Activated CD4-positive, alpha-beta T cell treated with anti-CD3 and anti-CD28 coated beads for 36 hours (primary cell): ENCODE data around the gene KIF25. TPM values are rescaled to one million over a fixed set of nuclear protein-coding genes. Genes with fewer than 3 reads are reported as not detected.
"Not testable (repeated sequence)": the region's sequence is repeated elsewhere in the genome, so short reads cannot be mapped to it uniquely, and the experiment has no call there.

Experiments
- ATAC-seq: fragments of 200-7000 bp; cut with Tn5 transposase; one replicate; pipeline ENCODE4 v1.10.0; 2021; ENCODE audit warnings: mild to moderate bottlenecking, moderate library complexity
- CTCF ChIA-PET: fragments of 350-600 bp; sonication (Branson Sonifier 250); formaldehyde crosslinking; loops from one replicate; lab custom pipeline; 2021; ENCODE audit warnings: antibody characterized with exemption; lab: Charles Lee
- POLR2A ChIA-PET: fragments of 350-600 bp; sonication (Branson Sonifier 250); formaldehyde crosslinking; loops from one replicate; lab custom pipeline; 2021; ENCODE audit warnings: antibody characterized with exemption, inconsistent platforms; lab: Charles Lee
- DNase-seq: peaks from one replicate; pipeline ENCODE4 v3.0.0-alpha.2; 2020
- H3K27ac Mint-ChIP-seq: one replicate; pipeline ENCODE4 v1.8.0; 2021; ENCODE audit warnings: mixed read lengths
- H3K27me3 Mint-ChIP-seq: one replicate; pipeline ENCODE4 v1.8.0; 2021; ENCODE audit warnings: mixed read lengths
- H3K36me3 Mint-ChIP-seq: one replicate; pipeline ENCODE4 v1.8.0; 2021; ENCODE audit warnings: low read depth, mixed read lengths
- H3K4me1 Mint-ChIP-seq: one replicate; pipeline ENCODE4 v1.8.0; 2021; ENCODE audit warnings: mixed read lengths
- H3K4me3 Mint-ChIP-seq: one replicate; pipeline ENCODE4 v1.8.0; 2021; ENCODE audit warnings: mild to moderate bottlenecking, moderate library complexity, mixed read lengths
- H3K9me3 Mint-ChIP-seq: one replicate; pipeline ENCODE4 v1.8.0; 2021; ENCODE audit warnings: low read depth, mixed read lengths
- intact Hi-C, 2 experiments: fragments of 100-400 bp; cut with DNase I in 1 of 2; cut with micrococcal nuclease in 1 of 2; formaldehyde crosslinking; loops; one replicate each; pipeline versions ENCODE4 v1.14.2 to v1.15.1; 2022 to 2024; cut with DNase I, micrococcal nuclease
- total RNA-seq, 2 experiments: library from RNA; stranded (reverse); gene quantifications; one replicate each; pipeline ENCODE4 v1.2.3, GENCODE V29; 2021

KIF25 gene
- total RNA-seq, 2 experiments from 2014 or later: not detected

GRCh38 chr6:168000198-168001028 lies 2.9 kb downstream of the KIF25 start:
- ChIA-PET CTCF (no interaction called here), POLR2A (no interaction called here)
- H3K9me3 Mint-ChIP-seq: no peaks in the 10 kb centered on the region
- no peak for DNase-seq
- peaks cover 3% of the 10 kb centered on the region for H3K27me3 Mint-ChIP-seq
- H3K27ac Mint-ChIP-seq: no peak overlapping the region
- ATAC-seq: no peak
- intact Hi-C loops: no loop called here
- H3K36me3 Mint-ChIP-seq: no peaks in the 10 kb centered on the region
- H3K4me1 Mint-ChIP-seq: no peaks in the 10 kb centered on the region
- H3K4me3 Mint-ChIP-seq: no peak overlapping the region

DNA sequence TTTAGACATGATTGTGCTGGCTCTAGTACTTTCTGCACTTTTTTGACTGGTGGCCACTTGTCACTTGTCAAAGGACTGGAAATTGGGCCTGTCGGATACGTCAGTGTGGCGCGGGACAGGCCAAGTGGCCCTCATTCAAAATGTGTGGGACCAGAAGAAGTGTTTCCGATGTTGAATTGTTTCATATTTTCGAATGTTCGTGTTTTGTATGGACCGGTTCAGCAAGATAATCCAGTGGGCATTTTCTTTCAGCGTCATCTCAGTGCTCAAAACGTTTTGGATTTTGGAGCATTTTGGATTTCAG lies 3.5 kb downstream of the KIF25 start:
- ATAC-seq (no peak), DNase-seq (no peak)
- Mint-ChIP-seq H3K27ac (no peak overlapping the region), H3K4me1 (no peaks in the 10 kb centered on the region), H3K27me3 (peaks cover 3% of the 10 kb centered on the region), H3K9me3 (no peaks in the 10 kb centered on the region), H3K36me3 (no peaks in the 10 kb centered on the region), H3K4me3 (no peak overlapping the region)
- POLR2A ChIA-PET: no interaction called here
- intact Hi-C loops: no loop called here
- CTCF ChIA-PET: no interaction called here

DNA sequence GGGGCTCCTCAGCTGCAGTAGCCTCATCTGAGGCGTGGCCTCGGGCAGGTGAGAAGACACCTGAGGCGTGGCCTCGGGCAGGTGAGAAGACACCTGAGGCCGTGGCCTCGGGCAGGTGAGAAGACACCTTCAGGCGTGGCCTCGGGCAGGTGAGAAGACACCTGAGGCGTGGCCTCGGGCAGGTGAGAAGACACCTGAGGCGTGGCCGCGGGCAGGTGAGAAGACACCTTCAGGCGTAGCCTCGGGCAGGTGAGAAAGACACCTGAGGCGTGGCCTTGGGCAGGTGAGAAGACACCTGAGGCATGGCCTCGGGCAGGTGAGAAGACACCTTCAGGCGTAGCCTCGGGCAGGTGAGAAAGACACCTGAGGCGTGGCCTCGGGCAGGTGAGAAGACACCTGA lies 4.0 kb downstream of the KIF25 start:
- CTCF ChIA-PET, ATAC-seq, H3K4me1 Mint-ChIP-seq: not testable (repeated sequence)

DNA sequence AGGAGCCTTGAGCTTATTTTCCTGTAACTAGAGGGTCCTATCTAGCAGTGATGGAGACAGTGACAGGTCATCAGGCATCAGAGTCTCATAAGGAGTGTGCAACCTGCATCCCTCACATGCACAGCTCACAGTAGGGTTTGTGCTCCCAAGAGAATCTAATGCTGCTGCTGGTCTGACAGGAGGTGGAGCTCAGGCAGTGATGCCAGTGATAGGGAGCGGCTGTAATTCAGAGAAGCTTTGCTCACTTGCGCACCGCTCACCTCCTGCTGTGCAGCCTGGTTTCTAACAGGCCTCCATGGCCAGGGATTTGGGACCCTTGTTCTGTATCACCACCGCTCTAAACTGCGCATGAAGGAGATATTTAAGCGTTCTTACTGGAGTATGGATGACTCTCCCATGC lies 5.3 kb downstream of the KIF25 start:
- no peaks in the 10 kb centered on the region for H3K36me3 Mint-ChIP-seq
- intact Hi-C loops: no loop called here
- ChIA-PET CTCF (interaction anchor here (0.6 kb wide), 1 partner anchor 537 kb away, joined by 3 read pairs; no protein-coding TSS in a partner anchor), POLR2A (no interaction called here)
- H3K27ac Mint-ChIP-seq: no peak overlapping the region
- no peak overlapping the region for H3K4me3 Mint-ChIP-seq
- no peaks in the 10 kb centered on the region for H3K4me1 Mint-ChIP-seq
- no peaks in the 10 kb centered on the region for H3K9me3 Mint-ChIP-seq
- peaks cover 1% of the 10 kb centered on the region for H3K27me3 Mint-ChIP-seq
- ATAC-seq (no peak), DNase-seq (no peak)

More for the DNA sequence above, 4.0 kb downstream of the KIF25 start:
- H3K4me3 Mint-ChIP-seq, H3K27ac Mint-ChIP-seq, H3K36me3 Mint-ChIP-seq, intact Hi-C loops, POLR2A ChIA-PET, H3K27me3 Mint-ChIP-seq, DNase-seq, H3K9me3 Mint-ChIP-seq: not testable (repeated sequence)

GRCh38 chr6:168004023-168004422 lies 6.6 kb downstream of the KIF25 start:
- intact Hi-C loops: no loop called here
- Mint-ChIP-seq H3K27me3 (no peaks in the 10 kb centered on the region), H3K4me1 (no peaks in the 10 kb centered on the region), H3K27ac (no peak overlapping the region), H3K36me3 (no peaks in the 10 kb centered on the region), H3K4me3 (no peak overlapping the region), H3K9me3 (peaks cover 2% of the 10 kb centered on the region)
- POLR2A ChIA-PET: no interaction called here
- CTCF ChIA-PET: no interaction called here
- ATAC-seq (no peak), DNase-seq (no peak)

DNA sequence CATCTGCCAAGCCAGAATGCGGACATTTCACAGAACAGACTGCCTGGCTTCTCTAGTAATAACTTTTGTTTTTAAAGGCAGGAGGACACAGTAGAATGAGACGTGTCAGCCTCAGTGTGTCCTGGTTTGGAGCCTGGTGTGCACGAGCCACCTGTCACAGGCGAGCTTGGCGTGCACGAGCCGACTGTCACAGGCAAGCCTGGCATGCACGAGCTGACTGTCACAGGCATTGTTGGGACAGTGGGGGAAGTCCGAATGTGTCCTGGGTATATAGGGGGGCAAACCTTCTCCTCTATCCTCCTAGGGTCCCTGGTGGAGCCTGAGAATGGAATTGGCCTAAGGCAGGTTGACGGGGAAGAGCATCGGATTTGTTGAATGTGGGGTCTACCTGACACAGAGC lies 7.5 kb downstream of the KIF25 start:
- no peak overlapping the region for H3K27ac Mint-ChIP-seq
- POLR2A ChIA-PET: no interaction called here
- no peak overlapping the region for H3K4me3 Mint-ChIP-seq
- no peaks in the 10 kb centered on the region for H3K27me3 Mint-ChIP-seq
- H3K9me3 Mint-ChIP-seq: peaks cover 2% of the 10 kb centered on the region
- no peaks in the 10 kb centered on the region for H3K36me3 Mint-ChIP-seq
- CTCF ChIA-PET: no interaction called here
- intact Hi-C loops: no loop called here
- DNase-seq (no peak), ATAC-seq (no peak)
- no peaks in the 10 kb centered on the region for H3K4me1 Mint-ChIP-seq

- H3K4me1 Mint-ChIP-seq: no peaks in the 10 kb centered on the region
- ChIA-PET POLR2A (no interaction called here), CTCF (no interaction called here)
- DNase-seq (no peak), ATAC-seq (no peak)
- peaks cover 2% of the 10 kb centered on the region for H3K27me3 Mint-ChIP-seq
- intact Hi-C loops: no loop called here
- no peak overlapping the region for H3K4me3 Mint-ChIP-seq
- peaks cover 4% of the 10 kb centered on the region for H3K36me3 Mint-ChIP-seq
- H3K27ac Mint-ChIP-seq: no peak overlapping the region
- peaks cover 8% of the 10 kb centered on the region for H3K9me3 Mint-ChIP-seq
Measured at GRCh38 chr6:168005796-168006195, 8.3 kb downstream of the KIF25 start.

- Mint-ChIP-seq H3K36me3 (peaks cover 4% of the 10 kb centered on the region), H3K27ac (no peak overlapping the region), H3K27me3 (peaks cover 2% of the 10 kb centered on the region), H3K4me1 (no peaks in the 10 kb centered on the region), H3K4me3 (no peak overlapping the region), H3K9me3 (peaks cover 21% of the 10 kb centered on the region)
- ATAC-seq (no peak), DNase-seq (no peak)
- intact Hi-C loops: no loop called here
- POLR2A ChIA-PET: no interaction called here
- CTCF ChIA-PET: no interaction called here
Measured at GRCh38 chr6:168007592-168008338, 10.3 kb downstream of the KIF25 start.

- DNase-seq (no peak), ATAC-seq (no peak)
- peaks cover 22% of the 10 kb centered on the region for H3K9me3 Mint-ChIP-seq
- intact Hi-C loops: no loop called here
- POLR2A ChIA-PET: no interaction called here
- peaks cover 2% of the 10 kb centered on the region for H3K27me3 Mint-ChIP-seq
- H3K4me3 Mint-ChIP-seq: no peak overlapping the region
- CTCF ChIA-PET: no interaction called here
- no peaks in the 10 kb centered on the region for H3K4me1 Mint-ChIP-seq
- H3K27ac Mint-ChIP-seq: no peak overlapping the region
- peaks cover 4% of the 10 kb centered on the region for H3K36me3 Mint-ChIP-seq
Measured at GRCh38 chr6:168009331-168009730, 11.9 kb downstream of the KIF25 start.

GRCh38 chr6:168011291-168011690 lies 13.8 kb downstream of the KIF25 start:
- no peaks in the 10 kb centered on the region for H3K4me1 Mint-ChIP-seq
- DNase-seq: no peak
- no peak for ATAC-seq
- no peak overlapping the region for H3K4me3 Mint-ChIP-seq
- no peak overlapping the region for H3K27ac Mint-ChIP-seq
- H3K36me3 Mint-ChIP-seq: peaks cover 4% of the 10 kb centered on the region
- POLR2A ChIA-PET: no interaction called here
- H3K9me3 Mint-ChIP-seq: peaks cover 22% of the 10 kb centered on the region
- CTCF ChIA-PET: no interaction called here
- intact Hi-C loops: no loop called here
- peaks cover 2% of the 10 kb centered on the region for H3K27me3 Mint-ChIP-seq

- peaks cover 2% of the 10 kb centered on the region for H3K27me3 Mint-ChIP-seq
Measured at GRCh38 chr6:168012431-168013249, 15.2 kb downstream of the KIF25 start.

More at GRCh38 chr6:168012431-168013249, 15.2 kb downstream of the KIF25 start:
- Mint-ChIP-seq H3K27ac (no peak overlapping the region), H3K4me1 (no peaks in the 10 kb centered on the region), H3K9me3 (peaks cover 22% of the 10 kb centered on the region), H3K36me3 (peaks cover 4% of the 10 kb centered on the region), H3K4me3 (no peak overlapping the region)
- DNase-seq (no peak), ATAC-seq (no peak)
- ChIA-PET POLR2A (no interaction called here), CTCF (interaction anchor here (0.7 kb wide), 1 partner anchor 804 kb away, joined by 3 read pairs; no protein-coding TSS in a partner anchor)
- intact Hi-C loops: no loop called here
